ENCODE measurements around the gene MARCHF3. TPM values are rescaled to one million over a fixed set of nuclear protein-coding genes. Genes with fewer than 3 reads are reported as not detected.

MARCHF3 gene
- total RNA-seq, 1 experiment from 2014 or later, result 16.1 TPM

- no peak overlapping the region for H3K27ac Mint-ChIP-seq (ENCODE audit: unreplicated experiment)
- no peak for DNase-seq
- no peaks in the 10 kb centered on the region for H3K36me3 Mint-ChIP-seq (ENCODE audit: insufficient read depth, unreplicated experiment)
- H3K9me3 Mint-ChIP-seq (ENCODE audit: low read depth, unreplicated experiment), result no peaks in the 10 kb centered on the region
- BruUV-seq (replicated peaks), result no TSS peak
- CTCF ChIA-PET, result no interaction called here
- intact Hi-C loops (cut with micrococcal nuclease; ENCODE audit: unreplicated experiment), result no loop called here
- no peaks in the 10 kb centered on the region for H3K4me1 Mint-ChIP-seq (ENCODE audit: low read depth, unreplicated experiment)
- no peaks in the 10 kb centered on the region for H3K27me3 Mint-ChIP-seq (ENCODE audit: unreplicated experiment)
- TF ChIP-seq CTCF (IDR thresholded peaks at IDR 0.05; ENCODE audit: unreplicated experiment), result no peak
- H3K4me3 Mint-ChIP-seq (ENCODE audit: low read depth, unreplicated experiment), result no peak overlapping the region
Observed at GRCh38 chr5:126852841-126853271, 177.5 kb downstream of the MARCHF3 start.

GRCh38 chr5:126852091-126852571 lies 178.2 kb downstream of the MARCHF3 start:
- BruUV-seq (replicated peaks), result no TSS peak

GRCh38 chr5:126851501-126852011 lies 178.8 kb downstream of the MARCHF3 start:
- BruUV-seq (replicated peaks), result no TSS peak
- no peak for DNase-seq
- Mint-ChIP-seq H3K27me3 (ENCODE audit: unreplicated experiment) (no peaks in the 10 kb centered on the region), H3K4me3 (ENCODE audit: low read depth, unreplicated experiment) (no peak overlapping the region), H3K9me3 (ENCODE audit: low read depth, unreplicated experiment) (no peaks in the 10 kb centered on the region), H3K27ac (ENCODE audit: unreplicated experiment) (no peak overlapping the region), H3K4me1 (ENCODE audit: low read depth, unreplicated experiment) (no peaks in the 10 kb centered on the region), H3K36me3 (ENCODE audit: insufficient read depth, unreplicated experiment) (no peaks in the 10 kb centered on the region)
- CTCF ChIA-PET, result no interaction called here
- no peak for TF ChIP-seq CTCF (IDR thresholded peaks at IDR 0.05; ENCODE audit: unreplicated experiment)
- intact Hi-C loops (cut with micrococcal nuclease; ENCODE audit: unreplicated experiment), result no loop called here

More at GRCh38 chr5:126852091-126852571, 178.2 kb downstream of the MARCHF3 start:
- CTCF ChIA-PET, result no interaction called here
- no peak overlapping the region for H3K27ac Mint-ChIP-seq (ENCODE audit: unreplicated experiment)
- no peaks in the 10 kb centered on the region for H3K27me3 Mint-ChIP-seq (ENCODE audit: unreplicated experiment)
- H3K4me1 Mint-ChIP-seq (ENCODE audit: low read depth, unreplicated experiment), result no peaks in the 10 kb centered on the region
- intact Hi-C loops (cut with micrococcal nuclease; ENCODE audit: unreplicated experiment), result no loop called here
- H3K4me3 Mint-ChIP-seq (ENCODE audit: low read depth, unreplicated experiment), result no peak overlapping the region
- no peaks in the 10 kb centered on the region for H3K9me3 Mint-ChIP-seq (ENCODE audit: low read depth, unreplicated experiment)
- DNase-seq, result no peak
- no peaks in the 10 kb centered on the region for H3K36me3 Mint-ChIP-seq (ENCODE audit: insufficient read depth, unreplicated experiment)
- no peak for TF ChIP-seq CTCF (IDR thresholded peaks at IDR 0.05; ENCODE audit: unreplicated experiment)

GRCh38 chr5:126849101-126849678 lies 181.2 kb downstream of the MARCHF3 start:
- no peak overlapping the region for H3K4me3 Mint-ChIP-seq (ENCODE audit: low read depth, unreplicated experiment)
- intact Hi-C loops (cut with micrococcal nuclease; ENCODE audit: unreplicated experiment), result no loop called here
- DNase-seq, result no peak
- no TSS peak for BruUV-seq (replicated peaks)
- CTCF ChIA-PET, result no interaction called here
- H3K27me3 Mint-ChIP-seq (ENCODE audit: unreplicated experiment), result no peaks in the 10 kb centered on the region
- H3K36me3 Mint-ChIP-seq (ENCODE audit: insufficient read depth, unreplicated experiment), result peaks cover 3% of the 10 kb centered on the region
- no peaks in the 10 kb centered on the region for H3K4me1 Mint-ChIP-seq (ENCODE audit: low read depth, unreplicated experiment)
- no peak for TF ChIP-seq CTCF (IDR thresholded peaks at IDR 0.05; ENCODE audit: unreplicated experiment)
- H3K27ac Mint-ChIP-seq (ENCODE audit: unreplicated experiment), result no peak overlapping the region
- H3K9me3 Mint-ChIP-seq (ENCODE audit: low read depth, unreplicated experiment), result no peaks in the 10 kb centered on the region

Measured in Calu3 (cell line).